OCI-LY3 (cell line): ENCODE results near the gene DPP3.

ENCODE experiments used
- H2AFZ ChIP-seq: fragments of 200-600, 300-600 bp; shearing (Covaris generic); 2 replicates; pipeline ENCODE4 v1.6.0; 2014; ENCODE audit warnings: antibody characterized with exemption, low read depth, low read length
- H3K27ac ChIP-seq: fragments of 200-600, 300-600 bp; sonication (generic); 2 replicates; pipeline ENCODE4 v1.5.1; 2014; ENCODE audit warnings: mild to moderate bottlenecking, low read length, moderate library complexity, mixed read lengths
- H3K27me3 ChIP-seq: fragments of 200-600, 300-600 bp; sonication (generic); 2 replicates; pipeline ENCODE4 v1.6.1; 2014; ENCODE audit warnings: low read depth, low read length, mixed read lengths
- H3K36me3 ChIP-seq: fragments of 200-600, 300-600 bp; sonication (generic); replicated peaks from 2 replicates; pipeline ENCODE3; 2014; ENCODE audit warnings: low read depth, low read length, mixed read lengths
- H3K4me1 ChIP-seq: fragments of 300-600, 200-600 bp; sonication (generic); 2 replicates; pipeline ENCODE4 v1.6.1; 2014; ENCODE audit warnings: low read length, mixed read lengths
- H3K4me2 ChIP-seq: fragments of 200-600, 300-600 bp; sonication (generic); 2 replicates; pipeline ENCODE4 v1.6.1; 2014; ENCODE audit warnings: low read length, mixed read lengths
- H3K4me3 ChIP-seq: fragments of 300-600, 200-600 bp; sonication (generic); 2 replicates; pipeline ENCODE4 v1.5.1; 2014; ENCODE audit warnings: antibody characterized with exemption, mild to moderate bottlenecking, low read length, moderate library complexity
- H3K79me2 ChIP-seq: fragments of 300-600, 200-600 bp; shearing (Covaris generic); 2 replicates; pipeline ENCODE4 v1.6.1; 2014; ENCODE audit warnings: mild to moderate bottlenecking, low read length, mixed read lengths
- H3K9ac ChIP-seq: fragments of 300-600, 200-600 bp; shearing (Covaris generic); 2 replicates; pipeline ENCODE4 v1.6.0; 2014; ENCODE audit warnings: mild to moderate bottlenecking, low read length, moderate library complexity
- H3K9me3 ChIP-seq: fragments of 200-600, 300-600 bp; shearing (Covaris generic); 2 replicates; pipeline ENCODE4 v1.6.1; 2014; ENCODE audit warnings: low read length, mixed read lengths; ENCODE audit not compliant: insufficient read depth
- H4K20me1 ChIP-seq: fragments of 200-600, 300-600 bp; sonication (generic); 2 replicates; pipeline ENCODE4 v1.6.1; 2016; ENCODE audit warnings: low read length, mixed read lengths; ENCODE audit not compliant: insufficient read depth
- CTCF ChIP-seq: fragments of 200-600, 300-600 bp; sonication (generic); IDR thresholded peaks from 2 replicates; pipeline ENCODE4 v1.5.1; 2014; ENCODE audit warnings: antibody characterized with exemption, low read length, low read depth
- EZH2phosphoT487 ChIP-seq: fragments of 200-600 bp; shearing (Covaris generic); IDR thresholded peaks from 2 replicates; pipeline ENCODE4 v1.6.1; 2018; ENCODE audit warnings: antibody characterized with exemption, mixed run types, low read depth

The DPP3 gene

GRCh38 chr11:66491315-66491935, 11.2 kb downstream of the DPP3 start:
- Histone ChIP-seq H4K20me1 (no peaks in the 10 kb centered on the region; the same call in 1 of the 2 replicates), H3K9me3 (no peaks in the 10 kb centered on the region), H3K4me2 (no peak overlapping the region), H3K79me2 (no peaks in the 10 kb centered on the region), H3K27me3 (no peaks in the 10 kb centered on the region), H2AFZ (no peak overlapping the region), H3K4me1 (no peaks in the 10 kb centered on the region), H3K4me3 (no peak overlapping the region), H3K9ac (no peak overlapping the region), H3K36me3 (peaks cover 33% of the 10 kb centered on the region), H3K27ac (no peak overlapping the region)
- peak; percentile 14; the same call in 1 of the 2 replicates for TF ChIP-seq CTCF
- TF ChIP-seq EZH2phosphoT487 = no peak

- TF ChIP-seq CTCF (no peak), EZH2phosphoT487 (no peak)
- no peak overlapping the region for H3K4me3 ChIP-seq
- no peaks in the 10 kb centered on the region for H3K79me2 ChIP-seq
- H3K9me3 ChIP-seq = no peaks in the 10 kb centered on the region
- H2AFZ ChIP-seq = no peak overlapping the region
- no peak overlapping the region for H3K9ac ChIP-seq
- no peaks in the 10 kb centered on the region for H4K20me1 ChIP-seq
- no peaks in the 10 kb centered on the region for H3K4me1 ChIP-seq
- no peaks in the 10 kb centered on the region for H3K27me3 ChIP-seq
- no peak overlapping the region for H3K27ac ChIP-seq
- H3K4me2 ChIP-seq = no peak overlapping the region
- peaks cover 40% of the 10 kb centered on the region for H3K36me3 ChIP-seq
These were observed 12.1 kb downstream of the DPP3 start for GRCh38 chr11:66492161-66492865.

GRCh38 chr11:66493130-66493529, 12.9 kb downstream of the DPP3 start:
- H3K27ac ChIP-seq = no peak overlapping the region
- H3K27me3 ChIP-seq = no peaks in the 10 kb centered on the region
- no peaks in the 10 kb centered on the region for H3K4me1 ChIP-seq
- H2AFZ ChIP-seq = no peak overlapping the region
- no peaks in the 10 kb centered on the region for H3K79me2 ChIP-seq
- peaks cover 41% of the 10 kb centered on the region for H3K36me3 ChIP-seq
- no peaks in the 10 kb centered on the region for H3K9me3 ChIP-seq
- no peak overlapping the region for H3K9ac ChIP-seq
- H3K4me3 ChIP-seq = no peak overlapping the region
- H4K20me1 ChIP-seq = no peaks in the 10 kb centered on the region
- no peak for TF ChIP-seq CTCF
- no peak for TF ChIP-seq EZH2phosphoT487
- H3K4me2 ChIP-seq = no peak overlapping the region

GRCh38 chr11:66494458-66494857, 14.2 kb downstream of the DPP3 start:
- Histone ChIP-seq H3K79me2 (no peaks in the 10 kb centered on the region), H3K4me2 (no peak overlapping the region), H3K36me3 (peaks cover 41% of the 10 kb centered on the region), H3K4me3 (no peak overlapping the region), H3K27me3 (no peaks in the 10 kb centered on the region), H2AFZ (no peak overlapping the region), H4K20me1 (no peaks in the 10 kb centered on the region), H3K27ac (no peak overlapping the region), H3K9me3 (no peaks in the 10 kb centered on the region), H3K9ac (no peak overlapping the region), H3K4me1 (no peaks in the 10 kb centered on the region)
- TF ChIP-seq CTCF = no peak
- no peak for TF ChIP-seq EZH2phosphoT487
